Measurements from ENCODE around the gene HS6ST1.

HS6ST1 gene

GRCh38 chr2:128358941-128359731, 40.5 kb upstream of the HS6ST1 start:
- no peak for DNase-seq (ENCODE audit: low read depth)
- no peak for TF ChIP-seq CTCF (IDR thresholded peaks at IDR 0.05; ENCODE audit: low read length, missing control alignments)
- H3K4me3 ChIP-seq (replicated peaks; ENCODE audit: low read depth, low read length) = no peak overlapping the region

- no peak for DNase-seq (ENCODE audit: low read depth)
- no peak overlapping the region for H3K4me3 ChIP-seq (replicated peaks; ENCODE audit: low read depth, low read length)
- no peak for TF ChIP-seq CTCF (IDR thresholded peaks at IDR 0.05; ENCODE audit: low read length, missing control alignments)
These were observed 39.1 kb upstream of the HS6ST1 start for GRCh38 chr2:128357506-128358370.

GRCh38 chr2:128356127-128356526, 37.5 kb upstream of the HS6ST1 start:
- no peak overlapping the region for H3K4me3 ChIP-seq (replicated peaks; ENCODE audit: low read depth, low read length)
- TF ChIP-seq CTCF (IDR thresholded peaks at IDR 0.05; ENCODE audit: low read length, missing control alignments) = no peak

GRCh38 chr2:128354726-128355470, 36.2 kb upstream of the HS6ST1 start:
- peak; percentile 72 for DNase-seq (ENCODE audit: low read depth)
- no peak overlapping the region for H3K4me3 ChIP-seq (replicated peaks; ENCODE audit: low read depth, low read length)
- peak; percentile 50 for TF ChIP-seq CTCF (IDR thresholded peaks at IDR 0.05; ENCODE audit: low read length, missing control alignments)

More at GRCh38 chr2:128356127-128356526, 37.5 kb upstream of the HS6ST1 start:
- DNase-seq (ENCODE audit: low read depth) = no peak

GRCh38 chr2:128354161-128354560, 35.5 kb upstream of the HS6ST1 start:
- no peak for TF ChIP-seq CTCF (IDR thresholded peaks at IDR 0.05; ENCODE audit: low read length, missing control alignments)
- DNase-seq (ENCODE audit: low read depth) = no peak
- no peak overlapping the region for H3K4me3 ChIP-seq (replicated peaks; ENCODE audit: low read depth, low read length)

GRCh38 chr2:128350736-128351135, 32.1 kb upstream of the HS6ST1 start:
- no peak overlapping the region for H3K4me3 ChIP-seq (replicated peaks; ENCODE audit: low read depth, low read length)
- no peak for TF ChIP-seq CTCF (IDR thresholded peaks at IDR 0.05; ENCODE audit: low read length, missing control alignments)
- no peak for DNase-seq (ENCODE audit: low read depth)

Data from fibroblast of pulmonary artery (primary cell).